HL-60 (cell line): Measurements from ENCODE around the gene DPP6.

Source experiments
- DNase-seq, 2 experiments: peaks; one replicate each; pipeline ENCODE4 v3.0.0-alpha.2; 2010 to 2020; ENCODE audit warnings: low read depth in 1 of 2, low spot score in 1 of 2
- H3K27ac ChIP-seq: fragments of 250-450 bp; sonication (Bioruptor Pico); replicated peaks from 2 replicates; pipeline ENCODE4 v1.5.1; 2020; ENCODE audit warnings: mild to moderate bottlenecking, moderate library complexity
- H3K27me3 ChIP-seq: fragments of 250-450 bp; sonication (Bioruptor Pico); 2 replicates; pipeline ENCODE4 v1.5.1; 2021; ENCODE audit warnings: mild to moderate bottlenecking, moderate library complexity; ENCODE audit not compliant: insufficient read depth, poor library complexity, severe bottlenecking
- H3K4me3 ChIP-seq: replicated peaks from 2 replicates; pipeline ENCODE4 v1.5.1; 2011; ENCODE audit warnings: mild to moderate bottlenecking, control low read depth, low read length; ENCODE audit not compliant: insufficient read depth
- GABPA ChIP-seq: IDR thresholded peaks from 2 replicates; pipeline ENCODE4 v1.6.1; 2012; ENCODE audit warnings: low read depth
- POLR2AphosphoS5 ChIP-seq: IDR thresholded peaks from 2 replicates; pipeline ENCODE4 v1.6.1; 2012; ENCODE audit warnings: low read depth
- SPI1 ChIP-seq: IDR thresholded peaks from 2 replicates; pipeline ENCODE4 v1.6.1; 2012; ENCODE audit warnings: low read depth, mild to moderate bottlenecking, borderline replicate concordance
- TF ChIP-seq, protein P1 (sequence below): IDR thresholded peaks from one replicate; pipeline ENCODE4 v1.5.1; 2011; ENCODE audit warnings: low read length, control low read depth, inconsistent platforms; ENCODE audit not compliant: insufficient read depth
- TF ChIP-seq, protein P2 (sequence below): IDR thresholded peaks from 2 replicates; pipeline ENCODE4 v1.6.1; 2012; ENCODE audit warnings: low read depth; ENCODE audit not compliant: insufficient replicate concordance

DPP6 gene

DNA sequence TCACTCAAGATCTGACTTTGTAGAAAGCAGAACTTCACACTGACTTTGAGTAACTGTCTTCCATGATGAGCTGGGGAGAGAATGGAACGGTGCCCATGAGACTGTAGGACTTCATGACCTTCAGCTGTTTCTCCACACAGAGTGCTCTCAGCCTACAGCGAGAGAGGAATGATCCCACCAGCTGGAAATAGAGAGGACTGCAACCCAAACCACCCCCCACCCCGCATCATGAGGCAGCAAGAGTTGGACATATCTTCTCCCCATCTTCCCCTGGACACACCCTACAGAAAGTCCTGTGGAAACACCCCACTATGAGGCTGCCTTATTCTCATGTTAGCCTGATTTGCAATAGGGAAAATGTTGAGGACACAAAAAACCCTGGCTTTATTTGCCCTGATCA, 638.2 kb downstream of the DPP6 start:
- TF ChIP-seq SPI1 (no peak), POLR2AphosphoS5 (no peak), GABPA (no peak)
- TF ChIP-seq, protein P1, sequence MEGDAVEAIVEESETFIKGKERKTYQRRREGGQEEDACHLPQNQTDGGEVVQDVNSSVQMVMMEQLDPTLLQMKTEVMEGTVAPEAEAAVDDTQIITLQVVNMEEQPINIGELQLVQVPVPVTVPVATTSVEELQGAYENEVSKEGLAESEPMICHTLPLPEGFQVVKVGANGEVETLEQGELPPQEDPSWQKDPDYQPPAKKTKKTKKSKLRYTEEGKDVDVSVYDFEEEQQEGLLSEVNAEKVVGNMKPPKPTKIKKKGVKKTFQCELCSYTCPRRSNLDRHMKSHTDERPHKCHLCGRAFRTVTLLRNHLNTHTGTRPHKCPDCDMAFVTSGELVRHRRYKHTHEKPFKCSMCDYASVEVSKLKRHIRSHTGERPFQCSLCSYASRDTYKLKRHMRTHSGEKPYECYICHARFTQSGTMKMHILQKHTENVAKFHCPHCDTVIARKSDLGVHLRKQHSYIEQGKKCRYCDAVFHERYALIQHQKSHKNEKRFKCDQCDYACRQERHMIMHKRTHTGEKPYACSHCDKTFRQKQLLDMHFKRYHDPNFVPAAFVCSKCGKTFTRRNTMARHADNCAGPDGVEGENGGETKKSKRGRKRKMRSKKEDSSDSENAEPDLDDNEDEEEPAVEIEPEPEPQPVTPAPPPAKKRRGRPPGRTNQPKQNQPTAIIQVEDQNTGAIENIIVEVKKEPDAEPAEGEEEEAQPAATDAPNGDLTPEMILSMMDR: no peak
- TF ChIP-seq, protein P2, sequence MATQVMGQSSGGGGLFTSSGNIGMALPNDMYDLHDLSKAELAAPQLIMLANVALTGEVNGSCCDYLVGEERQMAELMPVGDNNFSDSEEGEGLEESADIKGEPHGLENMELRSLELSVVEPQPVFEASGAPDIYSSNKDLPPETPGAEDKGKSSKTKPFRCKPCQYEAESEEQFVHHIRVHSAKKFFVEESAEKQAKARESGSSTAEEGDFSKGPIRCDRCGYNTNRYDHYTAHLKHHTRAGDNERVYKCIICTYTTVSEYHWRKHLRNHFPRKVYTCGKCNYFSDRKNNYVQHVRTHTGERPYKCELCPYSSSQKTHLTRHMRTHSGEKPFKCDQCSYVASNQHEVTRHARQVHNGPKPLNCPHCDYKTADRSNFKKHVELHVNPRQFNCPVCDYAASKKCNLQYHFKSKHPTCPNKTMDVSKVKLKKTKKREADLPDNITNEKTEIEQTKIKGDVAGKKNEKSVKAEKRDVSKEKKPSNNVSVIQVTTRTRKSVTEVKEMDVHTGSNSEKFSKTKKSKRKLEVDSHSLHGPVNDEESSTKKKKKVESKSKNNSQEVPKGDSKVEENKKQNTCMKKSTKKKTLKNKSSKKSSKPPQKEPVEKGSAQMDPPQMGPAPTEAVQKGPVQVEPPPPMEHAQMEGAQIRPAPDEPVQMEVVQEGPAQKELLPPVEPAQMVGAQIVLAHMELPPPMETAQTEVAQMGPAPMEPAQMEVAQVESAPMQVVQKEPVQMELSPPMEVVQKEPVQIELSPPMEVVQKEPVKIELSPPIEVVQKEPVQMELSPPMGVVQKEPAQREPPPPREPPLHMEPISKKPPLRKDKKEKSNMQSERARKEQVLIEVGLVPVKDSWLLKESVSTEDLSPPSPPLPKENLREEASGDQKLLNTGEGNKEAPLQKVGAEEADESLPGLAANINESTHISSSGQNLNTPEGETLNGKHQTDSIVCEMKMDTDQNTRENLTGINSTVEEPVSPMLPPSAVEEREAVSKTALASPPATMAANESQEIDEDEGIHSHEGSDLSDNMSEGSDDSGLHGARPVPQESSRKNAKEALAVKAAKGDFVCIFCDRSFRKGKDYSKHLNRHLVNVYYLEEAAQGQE: no peak
- no peak for DNase-seq
- Histone ChIP-seq H3K27ac (no peak overlapping the region), H3K27me3 (no peaks in the 10 kb centered on the region), H3K4me3 (no peak overlapping the region)

DNA sequence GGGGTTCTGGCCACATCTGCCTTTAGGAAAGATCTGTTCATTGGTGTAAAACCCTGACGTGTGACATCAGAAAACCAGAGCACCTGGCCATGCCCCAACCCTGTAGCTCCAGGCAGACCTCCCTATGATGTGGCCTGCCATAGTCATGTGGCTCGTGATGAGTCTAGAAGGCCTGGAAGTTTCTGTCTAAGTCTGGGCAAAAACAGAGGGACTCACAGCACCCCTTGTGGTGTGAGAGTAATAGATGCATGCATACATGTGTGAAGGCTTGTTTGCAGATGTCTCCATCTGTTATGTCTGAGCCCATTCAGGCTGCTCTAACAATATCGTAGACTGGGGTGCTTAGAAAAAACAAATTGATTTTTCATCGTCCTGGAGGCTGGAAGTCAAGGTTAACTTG, 641.5 kb downstream of the DPP6 start:
- H3K4me3 ChIP-seq: no peak overlapping the region
- no peak overlapping the region for H3K27ac ChIP-seq
- TF ChIP-seq GABPA (no peak), POLR2AphosphoS5 (no peak), SPI1 (no peak)
- TF ChIP-seq, protein P1: no peak
- TF ChIP-seq, protein P2: no peak
- H3K27me3 ChIP-seq: no peaks in the 10 kb centered on the region
- no peak for DNase-seq

DNA sequence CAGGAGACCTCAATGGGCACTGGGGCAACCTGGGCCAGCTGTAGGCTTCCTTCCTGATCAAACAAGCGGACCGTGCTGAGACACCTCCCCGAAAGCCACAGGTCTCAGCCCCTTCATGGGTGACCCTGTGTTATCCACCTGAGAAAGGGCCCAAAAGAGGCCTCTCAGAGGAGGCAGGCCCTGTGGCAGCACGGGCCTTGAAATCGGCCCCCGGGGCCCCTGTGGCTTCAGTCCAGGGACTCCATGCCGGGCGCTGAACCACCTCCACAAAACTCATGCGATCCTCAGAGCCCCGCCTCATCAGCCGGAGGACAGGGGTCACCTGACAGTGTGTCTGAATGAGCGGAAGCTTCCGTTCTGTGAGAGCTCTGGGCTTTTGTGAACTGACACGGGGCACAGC, 643.6 kb downstream of the DPP6 start:
- DNase-seq: no peak
- H3K27me3 ChIP-seq: no peaks in the 10 kb centered on the region
- TF ChIP-seq, protein P2: no peak
- TF ChIP-seq POLR2AphosphoS5 (no peak), SPI1 (no peak), GABPA (no peak)
- TF ChIP-seq, protein P1: no peak
- no peak overlapping the region for H3K27ac ChIP-seq
- H3K4me3 ChIP-seq: no peak overlapping the region
